GOT3 (cell line): ENCODE results near the gene CNTD1.

ENCODE experiments used
- DNase-seq: peaks from one replicate; lab custom pipeline; 2025; ENCODE audit warnings: mixed read lengths; lab: John Stamatoyannopoulos, UW

CNTD1 gene

DNA sequence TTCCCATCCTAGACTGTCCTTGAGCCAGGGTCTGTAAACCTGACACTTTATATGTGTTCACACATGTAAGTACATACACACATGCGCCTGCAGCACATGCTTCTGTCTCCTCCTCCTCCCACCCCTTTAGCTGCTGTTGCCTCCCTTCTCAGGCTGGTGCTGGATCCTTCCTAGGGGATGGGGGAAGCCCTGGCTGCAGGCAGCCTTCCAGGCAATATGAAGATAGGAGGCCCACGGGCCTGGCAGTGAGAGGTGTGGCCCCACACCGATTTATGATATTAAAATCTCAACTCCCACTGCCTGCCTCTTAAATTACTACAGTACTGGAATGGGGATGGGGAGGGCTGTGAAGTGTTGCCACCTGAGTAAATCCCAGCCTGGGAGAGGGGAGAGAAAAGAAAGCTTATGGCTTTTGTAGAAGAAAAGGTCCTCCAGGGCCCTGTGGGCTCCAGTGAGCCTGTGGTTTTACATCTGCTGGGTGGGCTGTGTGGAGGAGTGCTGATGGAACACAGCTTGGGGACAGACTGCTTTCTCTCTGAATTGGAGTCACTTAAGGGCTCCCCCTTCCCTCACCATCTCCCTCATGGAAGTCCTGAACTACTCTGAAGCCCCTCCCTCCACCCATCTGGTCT is 19.2 kb upstream of the CNTD1 start:
- no peak for DNase-seq

DNA sequence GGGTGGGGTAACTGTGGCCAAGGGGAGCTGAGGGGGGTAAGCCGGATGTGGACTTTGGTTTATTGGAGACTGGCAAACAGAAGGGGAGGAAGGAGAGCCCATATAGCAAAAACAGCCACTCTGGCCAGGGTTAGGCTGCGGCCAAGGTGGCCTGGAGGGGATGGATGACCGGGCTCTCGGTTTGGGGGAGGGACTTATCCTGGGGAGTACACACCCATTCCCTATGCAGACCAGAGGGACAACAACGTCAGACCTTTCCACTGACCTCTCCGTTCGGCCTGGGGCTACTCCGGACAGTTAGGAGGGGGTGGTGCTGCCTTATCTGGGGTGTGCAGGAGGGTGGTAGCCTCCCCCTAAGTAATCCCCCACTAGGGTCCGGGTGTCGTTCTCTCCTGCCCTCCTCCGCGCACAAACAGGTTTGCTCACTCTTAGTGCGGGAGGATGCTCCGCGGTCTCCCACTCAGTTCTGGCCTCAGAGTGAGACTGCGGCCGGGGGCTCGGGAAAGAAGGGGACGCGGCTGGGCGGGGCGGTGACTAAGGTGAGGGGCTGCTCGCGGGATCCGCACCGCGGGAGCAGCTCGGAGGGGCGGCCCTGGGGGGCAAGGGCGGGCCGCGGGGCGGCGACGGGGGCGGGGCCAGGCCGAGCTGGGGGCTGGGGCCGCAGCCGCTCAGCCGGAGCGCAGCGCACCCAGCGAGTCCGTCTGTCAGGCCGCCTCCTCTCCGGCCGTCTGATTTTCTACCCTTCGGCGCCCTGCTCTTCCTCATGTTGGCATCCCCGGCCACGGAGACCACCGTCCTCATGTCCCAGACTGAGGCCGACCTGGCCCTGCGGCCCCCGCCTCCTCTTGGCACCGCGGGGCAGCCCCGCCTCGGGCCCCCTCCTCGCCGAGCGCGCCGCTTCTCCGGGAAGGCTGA is 18.5 kb upstream of the CNTD1 start, which contains the start of gene WNK4:
Gene WNK4 (plus strand): TSS at position 675 of the 915 bp plus-strand sequence. CDS start 89 bp downstream, at position 764.
- no peak for DNase-seq

DNA sequence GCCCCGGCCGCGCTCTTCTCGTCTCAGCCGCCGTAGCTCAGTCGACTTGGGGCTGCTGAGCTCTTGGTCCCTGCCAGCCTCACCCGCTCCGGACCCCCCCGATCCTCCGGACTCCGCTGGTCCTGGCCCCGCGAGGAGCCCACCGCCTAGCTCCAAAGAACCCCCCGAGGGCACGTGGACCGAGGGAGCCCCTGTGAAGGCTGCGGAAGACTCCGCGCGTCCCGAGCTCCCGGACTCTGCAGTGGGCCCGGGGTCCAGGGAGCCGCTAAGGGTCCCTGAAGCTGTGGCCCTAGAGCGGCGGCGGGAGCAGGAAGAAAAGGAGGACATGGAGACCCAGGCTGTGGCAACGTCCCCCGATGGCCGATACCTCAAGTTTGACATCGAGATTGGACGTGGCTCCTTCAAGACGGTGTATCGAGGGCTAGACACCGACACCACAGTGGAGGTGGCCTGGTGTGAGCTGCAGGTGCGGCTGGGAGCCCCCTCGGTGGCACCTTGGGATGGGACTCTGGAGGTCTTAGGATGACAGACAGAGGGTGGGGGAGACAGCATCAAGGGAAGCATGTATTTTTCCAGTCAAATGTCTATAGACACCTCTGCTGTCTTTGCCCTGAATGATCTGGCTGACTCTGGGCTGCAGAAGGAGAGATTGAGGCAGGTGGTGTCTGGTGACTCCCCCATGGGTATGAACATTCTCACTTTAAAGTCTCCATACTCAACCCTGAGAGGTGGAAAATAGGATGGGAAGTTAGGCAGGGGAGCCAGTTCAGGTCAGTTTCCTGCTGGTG is 17.6 kb upstream of the CNTD1 start:
- DNase-seq: no peak

DNA sequence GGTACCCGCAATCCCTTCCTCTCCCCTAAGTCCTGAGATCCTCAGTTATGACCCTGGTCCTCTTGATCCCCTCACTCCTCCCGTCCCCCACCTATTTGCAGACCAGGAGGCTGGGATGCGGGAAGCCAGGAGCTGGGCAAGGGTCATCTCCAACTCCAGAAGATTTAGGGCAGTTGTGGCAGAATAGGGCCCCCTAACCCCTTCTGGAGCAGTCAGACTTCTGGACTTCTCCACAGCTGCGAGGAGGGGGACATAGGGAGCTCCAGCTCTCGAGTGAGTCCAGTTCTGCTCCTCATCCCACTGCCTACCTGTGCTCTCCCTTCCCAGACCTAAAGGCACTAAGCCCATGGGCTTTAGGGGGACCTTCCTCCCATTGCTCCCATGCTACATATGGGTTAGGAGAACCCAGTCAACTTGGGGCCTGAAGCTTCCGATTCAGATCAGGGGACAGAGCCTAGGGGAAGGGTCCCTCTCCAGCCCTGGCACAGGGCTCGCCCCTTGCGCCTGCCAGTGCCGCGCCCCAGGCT is 17.0 kb upstream of the CNTD1 start:
- no peak for DNase-seq

DNA sequence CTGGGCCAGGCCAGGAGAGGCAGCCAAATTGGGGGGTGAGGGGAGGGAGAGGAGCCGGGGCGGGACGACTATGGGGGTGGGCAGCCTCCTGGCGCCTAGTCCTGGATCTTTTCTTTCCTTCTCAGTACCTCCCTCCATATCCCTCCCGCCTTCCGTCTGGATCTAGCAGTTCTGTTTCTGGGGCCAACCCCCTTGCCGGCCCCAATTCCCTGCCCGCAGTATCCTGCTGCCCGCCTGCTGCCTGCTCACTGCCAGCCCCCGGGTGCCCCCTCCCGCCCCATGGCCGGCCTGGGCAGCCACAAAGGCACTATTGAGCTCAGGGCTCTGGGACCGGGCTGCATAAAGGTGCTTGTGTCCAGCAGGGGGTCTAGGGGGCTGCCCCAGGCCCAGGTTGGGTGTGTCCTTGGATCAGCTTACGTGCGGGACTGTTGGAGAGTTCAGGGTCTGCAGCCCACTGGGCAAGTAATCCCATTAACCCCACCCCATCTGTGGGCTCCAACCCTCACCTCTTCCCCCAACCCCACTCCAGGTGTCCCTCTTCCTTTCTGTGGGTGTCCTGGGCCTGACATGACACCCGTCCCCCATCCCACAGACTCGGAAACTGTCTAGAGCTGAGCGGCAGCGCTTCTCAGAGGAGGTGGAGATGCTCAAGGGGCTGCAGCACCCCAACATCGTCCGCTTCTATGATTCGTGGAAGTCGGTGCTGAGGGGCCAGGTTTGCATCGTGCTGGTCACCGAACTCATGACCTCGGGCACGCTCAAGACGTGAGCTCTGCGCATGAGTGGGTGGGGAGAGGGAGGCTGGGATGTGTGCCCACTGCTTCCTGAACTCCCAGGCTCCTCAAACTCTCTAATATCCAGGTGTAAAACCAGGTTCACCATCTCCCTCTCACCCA is 16.2 kb upstream of the CNTD1 start:
- DNase-seq: no peak

DNA sequence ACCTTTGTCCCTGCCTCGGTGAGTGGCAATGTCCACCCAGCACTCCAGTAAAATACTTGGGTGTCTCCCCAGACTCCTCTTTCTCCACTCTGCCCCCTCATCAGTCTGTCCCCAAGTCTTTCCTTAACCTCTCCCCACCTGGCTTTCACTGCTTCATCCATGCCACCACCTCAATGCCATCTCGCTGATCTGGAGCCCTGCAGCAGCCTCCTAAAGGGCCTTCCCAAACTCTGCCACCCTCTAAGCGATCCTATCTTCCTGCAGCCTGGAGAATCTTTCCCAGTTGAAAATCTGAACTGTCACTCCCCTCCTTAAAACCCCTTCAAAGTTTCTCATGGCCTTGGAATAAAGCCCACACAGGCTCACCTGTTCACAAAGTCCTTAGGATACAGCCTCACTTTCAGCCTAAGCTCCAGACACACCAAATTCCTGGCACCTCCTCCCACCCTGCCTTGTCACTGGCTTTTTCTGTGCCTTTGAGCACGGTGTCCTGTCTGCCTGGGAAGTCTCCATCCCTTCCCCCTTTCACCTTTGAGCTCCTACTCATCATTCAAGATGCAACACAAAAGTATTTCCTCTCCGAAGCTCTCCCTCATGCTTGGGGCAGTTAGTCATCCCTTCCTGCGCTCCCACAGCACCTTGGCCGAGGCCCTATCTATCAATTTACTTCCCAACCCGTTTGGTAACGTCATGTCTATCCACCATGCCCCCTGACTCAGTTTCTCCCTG is 15.4 kb upstream of the CNTD1 start:
- DNase-seq: no peak

DNA sequence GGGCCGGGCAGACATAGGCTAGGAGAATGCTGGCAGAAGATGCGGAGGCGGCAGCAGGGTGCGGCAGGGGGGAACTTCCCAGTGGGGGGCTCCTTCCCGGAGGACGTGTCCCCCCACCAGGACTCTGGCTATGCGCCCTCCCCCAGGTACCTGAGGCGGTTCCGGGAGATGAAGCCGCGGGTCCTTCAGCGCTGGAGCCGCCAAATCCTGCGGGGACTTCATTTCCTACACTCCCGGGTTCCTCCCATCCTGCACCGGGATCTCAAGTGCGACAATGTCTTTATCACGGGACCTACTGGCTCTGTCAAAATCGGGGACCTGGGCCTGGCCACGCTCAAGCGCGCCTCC is 14.9 kb upstream of the CNTD1 start:
- no peak for DNase-seq

DNA sequence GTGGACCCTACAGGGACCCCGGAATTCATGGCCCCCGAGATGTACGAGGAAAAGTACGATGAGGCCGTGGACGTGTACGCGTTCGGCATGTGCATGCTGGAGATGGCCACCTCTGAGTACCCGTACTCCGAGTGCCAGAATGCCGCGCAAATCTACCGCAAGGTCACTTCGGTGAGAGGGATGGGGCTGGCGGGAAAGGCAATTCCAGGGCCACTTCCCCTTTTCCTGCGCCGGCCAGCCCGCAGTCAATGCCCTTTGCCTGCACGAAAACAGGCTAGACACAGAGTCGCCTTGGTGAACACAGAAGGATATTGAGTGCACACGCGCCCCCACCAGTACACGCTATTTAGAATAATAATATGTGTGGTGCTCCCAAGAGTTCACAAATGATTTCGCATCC is 14.3 kb upstream of the CNTD1 start:
- no peak for DNase-seq

DNA sequence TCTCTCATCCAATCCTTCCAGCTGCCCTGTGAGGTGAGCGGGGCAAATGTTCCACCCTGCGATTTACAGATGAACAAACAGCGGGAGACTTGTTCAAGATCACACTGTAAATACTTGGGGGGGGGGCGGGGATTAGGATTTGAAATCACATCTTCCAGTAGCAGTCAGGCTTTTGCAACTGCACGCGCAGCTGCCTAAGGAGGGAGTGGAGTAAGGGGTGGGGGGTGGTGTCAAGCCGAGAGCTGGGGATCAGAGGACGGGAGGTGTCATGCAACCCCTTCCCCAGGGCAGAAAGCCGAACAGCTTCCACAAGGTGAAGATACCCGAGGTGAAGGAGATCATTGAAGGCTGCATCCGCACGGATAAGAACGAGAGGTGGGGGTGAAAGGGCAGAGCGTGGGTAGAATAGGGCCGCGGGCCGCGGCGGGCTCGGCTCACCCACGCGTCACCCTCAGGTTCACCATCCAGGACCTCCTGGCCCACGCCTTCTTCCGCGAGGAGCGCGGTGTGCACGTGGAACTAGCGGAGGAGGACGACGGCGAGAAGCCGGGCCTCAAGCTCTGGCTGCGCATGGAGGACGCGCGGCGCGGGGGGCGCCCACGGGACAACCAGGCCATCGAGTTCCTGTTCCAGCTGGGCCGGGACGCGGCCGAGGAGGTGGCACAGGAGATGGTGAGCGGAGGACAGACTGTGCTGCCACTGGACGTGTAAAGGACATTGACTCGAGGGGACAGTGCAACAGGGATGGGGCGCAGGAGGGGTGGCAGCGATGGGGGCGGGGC is 13.7 kb upstream of the CNTD1 start:
- DNase-seq: no peak

DNA sequence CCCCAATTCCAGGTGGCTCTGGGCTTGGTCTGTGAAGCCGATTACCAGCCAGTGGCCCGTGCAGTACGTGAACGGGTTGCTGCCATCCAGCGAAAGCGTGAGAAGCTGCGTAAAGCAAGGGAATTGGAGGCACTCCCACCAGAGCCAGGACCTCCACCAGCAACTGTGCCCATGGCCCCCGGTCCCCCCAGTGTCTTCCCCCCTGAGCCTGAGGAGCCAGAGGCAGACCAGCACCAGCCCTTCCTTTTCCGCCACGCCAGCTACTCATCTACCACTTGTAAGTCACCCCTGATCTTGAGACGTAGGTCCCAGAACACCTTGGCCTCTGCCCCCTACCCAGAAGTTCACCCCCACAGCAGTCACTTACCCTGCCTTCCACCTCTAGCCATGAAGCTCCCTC is 11.4 kb upstream of the CNTD1 start:
- DNase-seq: no peak

DNA sequence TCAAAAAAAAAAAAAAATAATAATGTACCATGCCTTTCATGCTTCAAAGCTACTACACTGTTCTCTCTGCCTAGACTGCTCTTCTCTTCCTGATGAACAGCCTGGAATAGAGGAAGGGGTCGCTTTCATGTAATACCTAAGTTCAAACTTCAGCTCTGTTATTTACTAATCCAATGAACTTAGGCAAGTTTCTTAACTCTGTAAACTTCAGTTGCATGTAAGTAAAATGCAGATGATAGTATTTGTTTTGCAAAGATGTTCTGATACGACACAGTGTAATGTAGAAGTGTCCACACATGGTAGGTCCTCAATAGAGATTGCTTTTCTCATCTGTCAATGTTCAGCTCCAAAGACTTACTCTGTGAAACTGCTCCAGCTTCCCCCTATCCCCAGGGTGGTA is 6.7 kb upstream of the CNTD1 start:
- DNase-seq: no peak

DNA sequence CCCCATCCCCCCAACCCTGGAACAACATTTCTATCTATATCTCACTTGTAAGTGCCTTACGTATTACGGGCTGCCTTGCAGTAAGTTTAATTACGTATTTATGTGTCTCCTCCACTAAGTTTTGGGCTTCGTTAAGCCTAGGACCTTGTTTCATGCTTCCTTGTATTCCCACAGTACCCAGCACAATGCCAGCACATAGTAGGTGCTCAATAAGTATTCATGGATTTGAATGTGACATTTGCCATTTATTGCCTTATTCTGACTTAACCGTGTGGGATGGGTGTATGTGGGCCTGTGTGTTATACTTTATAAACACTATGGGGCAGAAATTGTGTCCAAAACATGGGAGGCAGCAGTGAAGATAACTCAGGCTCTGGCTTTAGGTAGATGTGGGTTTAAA is 6.1 kb upstream of the CNTD1 start:
- no peak for DNase-seq

DNA sequence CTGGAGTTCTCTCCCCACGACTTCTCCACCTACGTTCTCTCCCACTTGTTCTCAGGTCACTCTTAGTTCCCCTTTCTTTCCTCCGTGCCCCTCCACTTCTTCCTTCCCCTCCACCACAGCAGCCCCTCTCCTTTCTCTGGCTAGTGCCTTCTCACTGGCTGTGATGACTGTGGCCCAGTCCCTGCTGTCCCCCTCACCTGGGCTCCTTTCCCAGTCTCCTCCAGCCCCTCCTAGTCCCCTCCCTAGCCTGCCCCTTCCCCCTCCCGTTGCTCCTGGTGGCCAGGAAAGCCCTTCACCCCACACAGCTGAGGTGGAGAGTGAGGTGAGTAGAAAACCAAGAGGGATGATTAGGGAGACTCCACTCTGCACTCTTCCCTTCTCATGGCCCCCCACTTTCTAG is 3.6 kb upstream of the CNTD1 start:
- no peak for DNase-seq

DNA sequence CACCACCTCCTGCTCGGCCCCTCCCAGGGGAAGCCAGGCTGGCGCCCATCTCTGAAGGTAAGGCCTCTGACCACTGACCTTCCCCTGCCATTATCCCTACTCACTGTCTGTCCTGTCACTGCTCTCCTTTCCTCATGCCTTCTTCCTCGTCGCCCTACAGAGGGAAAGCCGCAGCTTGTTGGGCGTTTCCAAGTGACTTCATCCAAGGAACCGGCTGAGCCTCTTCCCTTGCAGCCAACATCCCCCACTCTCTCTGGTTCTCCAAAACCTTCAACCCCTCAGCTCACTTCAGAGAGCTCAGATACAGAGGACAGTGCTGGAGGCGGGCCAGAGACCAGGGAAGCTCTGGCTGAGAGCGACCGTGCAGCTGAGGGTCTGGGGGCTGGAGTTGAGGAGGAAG is 3.2 kb upstream of the CNTD1 start:
- DNase-seq: no peak

DNA sequence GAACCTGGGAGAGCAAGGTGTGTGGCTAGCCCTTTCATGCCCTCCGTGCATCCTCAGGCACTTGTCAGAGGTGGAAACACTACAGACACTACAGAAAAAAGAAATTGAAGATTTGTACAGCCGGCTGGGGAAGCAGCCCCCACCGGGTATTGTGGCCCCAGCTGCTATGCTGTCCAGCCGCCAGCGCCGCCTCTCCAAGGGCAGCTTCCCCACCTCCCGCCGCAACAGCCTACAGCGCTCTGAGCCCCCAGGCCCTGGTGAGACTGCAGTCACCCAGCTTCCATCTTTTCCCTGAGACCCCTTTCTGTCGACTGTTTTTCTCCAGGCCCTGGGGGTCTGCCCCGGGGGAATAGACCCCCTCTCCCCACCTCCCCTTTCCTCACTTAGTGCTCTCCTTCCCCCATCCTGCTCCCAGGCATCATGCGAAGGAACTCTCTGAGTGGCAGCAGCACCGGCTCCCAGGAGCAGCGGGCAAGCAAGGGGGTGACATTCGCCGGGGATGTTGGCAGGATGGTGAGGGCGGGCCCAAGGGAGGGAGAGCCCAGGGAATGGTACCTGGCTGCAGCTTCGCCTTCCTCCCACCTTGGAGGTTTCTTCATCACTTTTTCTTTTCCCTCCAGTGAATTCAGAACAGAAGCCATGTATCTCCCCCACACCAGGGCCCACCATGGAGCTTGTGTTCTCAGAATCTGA is 2.4 kb upstream of the CNTD1 start:
- DNase-seq: no peak

DNA sequence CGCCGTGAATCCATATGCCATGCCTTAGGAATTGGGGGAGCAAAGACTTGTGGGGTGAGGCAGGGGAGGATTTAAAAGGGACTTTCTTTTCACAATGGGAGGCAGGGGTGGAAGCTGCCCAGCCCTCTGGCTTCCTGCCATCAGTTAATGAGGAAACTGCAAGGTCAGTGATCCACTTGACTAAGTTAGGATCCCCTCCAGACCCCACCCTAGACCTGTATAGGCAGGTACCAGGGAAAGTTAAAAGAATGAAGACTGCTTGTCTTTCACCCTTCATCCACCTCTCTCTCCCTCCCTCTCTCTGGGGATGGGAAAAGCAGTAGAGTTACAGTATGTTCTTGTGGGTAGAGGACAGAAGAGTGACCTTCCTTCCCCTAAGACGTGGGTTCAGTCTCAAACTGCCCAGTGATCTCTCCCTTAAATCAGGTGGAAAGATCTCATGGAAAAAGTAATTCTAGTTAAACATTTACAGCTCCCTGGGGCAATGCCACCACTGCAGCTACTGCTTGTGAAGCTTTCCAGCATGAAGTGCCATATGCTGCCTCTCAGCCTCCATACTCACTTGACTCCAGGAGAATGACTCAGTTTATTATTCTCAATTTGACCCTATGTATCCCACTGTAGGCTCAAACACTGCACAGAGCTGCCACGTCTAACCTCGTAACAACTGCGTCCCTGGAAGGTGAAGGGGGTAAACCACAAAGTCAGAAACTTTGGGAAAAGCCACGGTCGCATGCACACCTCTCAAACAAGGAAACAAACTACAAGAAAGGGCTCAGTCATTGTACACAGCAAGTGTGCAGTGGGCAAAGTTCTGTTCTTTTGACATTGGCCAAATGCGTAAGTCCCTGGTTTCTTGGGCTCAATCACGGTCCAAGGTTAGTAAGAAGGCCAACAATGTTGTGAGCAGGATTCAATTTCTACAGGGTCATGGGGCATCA is 1.3 kb upstream of the CNTD1 start:
- no peak for DNase-seq

DNA sequence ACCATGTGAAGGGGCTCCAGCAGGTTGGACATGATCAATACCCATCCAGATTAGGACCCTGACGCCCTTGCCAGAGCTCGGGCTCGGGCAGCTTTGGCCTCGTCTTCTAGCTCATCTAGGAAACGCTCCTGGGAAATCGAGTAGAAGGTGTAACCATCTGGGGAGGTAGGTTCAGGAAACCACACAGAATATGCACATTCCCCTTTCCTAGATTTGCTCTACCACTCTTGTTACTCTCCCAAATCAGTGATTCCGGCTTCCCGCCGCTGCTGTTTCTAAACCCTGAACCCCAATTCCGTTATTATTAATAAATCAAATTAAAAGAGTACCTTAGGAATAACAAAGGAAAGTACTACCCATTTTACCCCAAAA is 664 bp upstream of the CNTD1 start:
- no peak for DNase-seq
